Endothelial cell of umbilical vein (primary cell): Measurements from ENCODE around the gene ZNF319. TPM values are rescaled to one million over a fixed set of nuclear protein-coding genes. Genes with fewer than 3 reads are reported as not detected.

Experiments used
- BruUV-seq: library from RNA; stranded (reverse); fragments of 400-500 nt; replicated peaks from 2 replicates; lab custom pipeline; 2021; lab: Mats Ljungman, UMichigan
- CTCF ChIA-PET: fragments of 300-600, 350-600 bp; sonication (Branson Sonifier 250); formaldehyde crosslinking; loops from one replicate; lab custom pipeline; 2021; ENCODE audit warnings: antibody characterized with exemption, inconsistent platforms; lab: Charles Lee
- POLR2A ChIA-PET: fragments of 300-600, 350-600 bp; sonication (Branson Sonifier 250); formaldehyde crosslinking; loops from one replicate; lab custom pipeline; 2021; ENCODE audit warnings: antibody characterized with exemption, inconsistent platforms; lab: Charles Lee
- DNase-seq: peaks from one replicate; pipeline ENCODE4 v3.0.0-alpha.2; 2011; ENCODE audit warnings: low read depth, low spot score
- FAIRE-seq: peaks from 2 replicates; lab custom pipeline; 2011; peaks lifted over from hg19 to GRCh38; lab: Jason Lieb, UNC
- H2AFZ ChIP-seq: 2 replicates; pipeline ENCODE4 v1.6.0; 2012; ENCODE audit warnings: low read depth, low read length, control low read depth, inconsistent platforms
- H3K27ac ChIP-seq: 2 replicates; pipeline ENCODE4 v1.5.1; 2011; ENCODE audit warnings: low read depth, mild to moderate bottlenecking, control low read depth, low read length, moderate library complexity; ENCODE audit not compliant: insufficient read depth
- H3K27me3 ChIP-seq, 2 experiments: 2 replicates each; pipeline versions ENCODE4 v1.6.0 to v1.6.1; 2011; ENCODE audit warnings: low read length in 2 of 2, mixed read lengths in 1 of 2; ENCODE audit not compliant: control insufficient read depth in 2 of 2, insufficient read depth in 2 of 2
- H3K36me3 ChIP-seq, 2 experiments: 2 replicates in 1 of 2; 3 replicates in 1 of 2; pipeline ENCODE4 v1.5.1; 2011; ENCODE audit warnings: low read length in 2 of 2, mild to moderate bottlenecking in 1 of 2, moderate library complexity in 1 of 2; ENCODE audit not compliant: control insufficient read depth in 2 of 2, insufficient read depth in 2 of 2; ENCODE audit errors: extremely low read depth in 1 of 2
- H3K4me1 ChIP-seq: 3 replicates; pipeline ENCODE4 v1.5.1; 2011; ENCODE audit warnings: mild to moderate bottlenecking, low read length; ENCODE audit not compliant: control insufficient read depth, insufficient read depth; ENCODE audit errors: extremely low read depth
- H3K4me2 ChIP-seq: 2 replicates; pipeline ENCODE4 v1.6.1; 2011; ENCODE audit warnings: low read length, control low read depth, mixed read lengths; ENCODE audit not compliant: insufficient read depth
- H3K4me3 ChIP-seq, 3 experiments: fragments of 200-600 bp in 1 of 3; sonication (generic), shearing (Covaris generic) in 1 of 3; replicated peaks in 1 of 3; 2 replicates each; pipeline ENCODE4 v1.5.1; 2011 to 2016; ENCODE audit warnings: control low read depth in 3 of 3, low read length in 3 of 3, mild to moderate bottlenecking in 2 of 3, inconsistent platforms in 1 of 3, low read depth in 1 of 3, moderate library complexity in 1 of 3; ENCODE audit not compliant: insufficient read depth in 1 of 3
- H3K79me2 ChIP-seq: 2 replicates; pipeline ENCODE4 v1.6.0; 2012; ENCODE audit warnings: low read length, inconsistent platforms; ENCODE audit not compliant: control insufficient read depth, insufficient read depth
- H3K9ac ChIP-seq: replicated peaks from 2 replicates; pipeline ENCODE3; 2011; ENCODE audit warnings: low read length, control low read depth; ENCODE audit not compliant: insufficient read depth; ENCODE audit errors: extremely low read depth
- H3K9me1 ChIP-seq: replicated peaks from 3 replicates; pipeline ENCODE4 v1.6.0; 2011; ENCODE audit warnings: mild to moderate bottlenecking, low read length; ENCODE audit not compliant: control insufficient read depth, insufficient read depth; ENCODE audit errors: extremely low read depth
- H3K9me3 ChIP-seq: replicated peaks from 2 replicates; pipeline ENCODE4 v1.5.1; 2012; ENCODE audit warnings: low read length, inconsistent platforms; ENCODE audit not compliant: control insufficient read depth, insufficient read depth
- H4K20me1 ChIP-seq: replicated peaks from 2 replicates; pipeline ENCODE3; 2011; ENCODE audit warnings: mild to moderate bottlenecking, low read length; ENCODE audit not compliant: control insufficient read depth, insufficient read depth; ENCODE audit errors: extremely low read depth
- EZH2 ChIP-seq: IDR thresholded peaks from 2 replicates; pipeline ENCODE4 v1.6.1; 2012; ENCODE audit warnings: borderline replicate concordance, low read depth, mild to moderate bottlenecking, moderate library complexity, low read length, inconsistent platforms; ENCODE audit not compliant: severe bottlenecking
- FOS ChIP-seq: IDR thresholded peaks from 2 replicates; pipeline ENCODE4 v1.6.1; 2011; ENCODE audit warnings: mild to moderate bottlenecking, low read length, moderate library complexity, borderline replicate concordance; ENCODE audit not compliant: insufficient read depth
- GATA2 ChIP-seq: IDR thresholded peaks from 2 replicates; pipeline ENCODE4 v1.7.0; 2011; ENCODE audit warnings: low read depth, mild to moderate bottlenecking, moderate library complexity, mixed read lengths, low read length; ENCODE audit not compliant: insufficient read length, insufficient read depth
- JUN ChIP-seq: IDR thresholded peaks from 2 replicates; pipeline ENCODE4 v1.6.1; 2011; ENCODE audit warnings: borderline replicate concordance, low read depth; ENCODE audit not compliant: insufficient read length, insufficient read depth
- MYC ChIP-seq: IDR thresholded peaks from one replicate; pipeline ENCODE4 v1.6.1; 2011; ENCODE audit warnings: mild to moderate bottlenecking, low read depth, low read length
- POLR2A ChIP-seq: IDR thresholded peaks from 2 replicates; pipeline ENCODE4 v1.6.1; 2012; ENCODE audit warnings: low read depth, mild to moderate bottlenecking, control low read depth, low read length
- POLR2AphosphoS5 ChIP-seq: IDR thresholded peaks from 2 replicates; pipeline ENCODE4 v1.6.1; 2012; ENCODE audit warnings: low read depth, mild to moderate bottlenecking, control low read depth, low read length, moderate library complexity; ENCODE audit not compliant: insufficient read depth
- dilution Hi-C: fragments of 300-500 bp; cut with MboI; formaldehyde crosslinking; loops from one replicate; pipeline ENCODE4 v1.15.0; 2019; ENCODE audit warnings: low sequenced_read_pairs; ENCODE audit not compliant: extremely low pct_ligation_motif_present
- intact Hi-C: fragments of 100-400 bp; cut with micrococcal nuclease; formaldehyde crosslinking; loops from one replicate; pipeline ENCODE4 v1.10.0; 2022
- polyA plus RNA-seq, 4 experiments: library from polyadenylated mRNA; depleted of rRNA in 3 of 4; stranded (reverse) in 3 of 4; unstranded in 1 of 4; fragments of >200 nt; gene quantifications; 2 replicates each; pipeline versions ENCODE4 v1.2.1 to v1.2.3, GENCODE V29; 2011 to 2012; ENCODE audit warnings: missing spikeins in 1 of 4
- total RNA-seq: library from RNA; stranded (reverse); gene quantifications from 2 replicates; pipeline ENCODE4 v1.2.3, GENCODE V29; 2021
- TF ChIP-seq, protein P1 (sequence below), 2 donors: IDR thresholded peaks; 1 replicate in 1 of 2; 2 replicates in 1 of 2; pipeline ENCODE4 v1.5.1; 2011; ENCODE audit warnings: low read length in 2 of 2, mild to moderate bottlenecking in 2 of 2, moderate library complexity in 2 of 2, control low read depth in 1 of 2, inconsistent platforms in 1 of 2, low read depth in 1 of 2; ENCODE audit not compliant: insufficient read depth in 1 of 2; ENCODE audit errors: extremely low read depth in 1 of 2
- TF ChIP-seq, protein P2 (sequence below): IDR thresholded peaks from 2 replicates; pipeline ENCODE4 v1.6.1; 2011; ENCODE audit not compliant: insufficient read depth, insufficient read length

Gene ZNF319
- total and polyA plus RNA-seq, 2 donors (not counting 3 experiments of a cell fraction or from before 2014, with no cell fraction given), result 5.4 to 9.9 TPM

DNA sequence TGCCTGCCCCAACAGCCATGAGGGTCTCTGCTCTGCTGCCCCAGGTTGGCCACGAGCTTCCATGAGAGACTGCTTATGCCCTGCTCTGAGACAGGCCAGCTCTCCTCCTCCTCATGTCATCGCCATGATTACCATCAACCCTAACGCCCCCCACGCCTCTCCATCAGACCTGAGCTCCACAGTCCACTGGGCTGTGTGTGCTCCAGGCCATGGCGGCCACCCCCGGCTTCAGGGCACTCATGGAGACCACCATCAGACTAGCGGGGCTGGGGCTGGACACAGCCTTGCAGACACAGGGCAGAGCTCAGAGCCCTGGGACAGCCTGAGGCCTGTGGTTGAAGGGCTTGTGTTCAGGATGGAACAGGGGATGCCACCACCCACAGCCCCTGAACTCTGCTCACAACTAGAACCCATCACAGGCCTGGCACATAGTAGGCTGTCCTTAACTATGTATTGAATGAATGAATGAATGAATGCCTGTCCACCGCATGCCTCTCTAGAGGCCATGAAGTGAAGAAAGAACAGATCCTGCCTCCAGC, 44.1 kb downstream of the ZNF319 start:
- BruUV-seq, result no TSS peak
- Histone ChIP-seq H3K4me1 (no peaks in the 10 kb centered on the region), H3K4me3 (no peak overlapping the region), H3K9me1 (no peaks in the 10 kb centered on the region), H4K20me1 (no peaks in the 10 kb centered on the region), H3K9ac (no peak overlapping the region), H3K9me3 (no peaks in the 10 kb centered on the region), H3K27ac (no peak overlapping the region), H2AFZ (no peak overlapping the region), H3K4me2 (no peak overlapping the region), H3K79me2 (no peaks in the 10 kb centered on the region), H3K27me3 (no peaks in the 10 kb centered on the region), H3K36me3 (no peaks in the 10 kb centered on the region)
- POLR2A ChIA-PET, result no interaction called here
- no peak for FAIRE-seq
- intact Hi-C loops (no loop called here), dilution Hi-C loops (no loop called here)
- DNase-seq, result no peak
- no peak for TF ChIP-seq MYC
- no peak for TF ChIP-seq GATA2
- TF ChIP-seq, protein P1, sequence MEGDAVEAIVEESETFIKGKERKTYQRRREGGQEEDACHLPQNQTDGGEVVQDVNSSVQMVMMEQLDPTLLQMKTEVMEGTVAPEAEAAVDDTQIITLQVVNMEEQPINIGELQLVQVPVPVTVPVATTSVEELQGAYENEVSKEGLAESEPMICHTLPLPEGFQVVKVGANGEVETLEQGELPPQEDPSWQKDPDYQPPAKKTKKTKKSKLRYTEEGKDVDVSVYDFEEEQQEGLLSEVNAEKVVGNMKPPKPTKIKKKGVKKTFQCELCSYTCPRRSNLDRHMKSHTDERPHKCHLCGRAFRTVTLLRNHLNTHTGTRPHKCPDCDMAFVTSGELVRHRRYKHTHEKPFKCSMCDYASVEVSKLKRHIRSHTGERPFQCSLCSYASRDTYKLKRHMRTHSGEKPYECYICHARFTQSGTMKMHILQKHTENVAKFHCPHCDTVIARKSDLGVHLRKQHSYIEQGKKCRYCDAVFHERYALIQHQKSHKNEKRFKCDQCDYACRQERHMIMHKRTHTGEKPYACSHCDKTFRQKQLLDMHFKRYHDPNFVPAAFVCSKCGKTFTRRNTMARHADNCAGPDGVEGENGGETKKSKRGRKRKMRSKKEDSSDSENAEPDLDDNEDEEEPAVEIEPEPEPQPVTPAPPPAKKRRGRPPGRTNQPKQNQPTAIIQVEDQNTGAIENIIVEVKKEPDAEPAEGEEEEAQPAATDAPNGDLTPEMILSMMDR (IDR thresholded peaks at IDR 0.05; ENCODE audit: extremely low read depth in 1 of 2, insufficient read depth in 1 of 2, low read depth in 1 of 2, low read length in 2 of 2), result no peak
- TF ChIP-seq JUN, result no peak
- no peak for TF ChIP-seq POLR2AphosphoS5
- TF ChIP-seq, protein P2, sequence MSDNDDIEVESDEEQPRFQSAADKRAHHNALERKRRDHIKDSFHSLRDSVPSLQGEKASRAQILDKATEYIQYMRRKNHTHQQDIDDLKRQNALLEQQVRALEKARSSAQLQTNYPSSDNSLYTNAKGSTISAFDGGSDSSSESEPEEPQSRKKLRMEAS, result no peak
- TF ChIP-seq EZH2, result no peak
- TF ChIP-seq POLR2A, result no peak
- TF ChIP-seq FOS, result no peak
- CTCF ChIA-PET, result interaction anchor here (0.9 to 2.8 kb wide), 6 partner anchors 10 to 51 kb away, joined by 3 to 8 read pairs (median 4); no protein-coding TSS in a partner anchor
